HEK293 (cell line): ENCODE data around the gene PIP5K1C.

ENCODE experiments used
- CTCF ChIP-seq: fragments of 450-650 bp; formaldehyde crosslinking; IDR thresholded peaks from 2 replicates; pipeline ENCODE4 v1.5.1; 2016; ENCODE audit warnings: missing biosample characterization, missing genetic modification characterization
- ZNF155 ChIP-seq: fragments of 450-650 bp; formaldehyde crosslinking; IDR thresholded peaks from 2 replicates; pipeline ENCODE4 v1.5.1; 2016; ENCODE audit warnings: missing biosample characterization, missing genetic modification characterization
- ZNF274 ChIP-seq, 2 experiments: fragments of 200-500 bp in 1 of 2; fragments of 450-650 bp in 1 of 2; sonication (Bioruptor generic) in 1 of 2; formaldehyde crosslinking in 1 of 2; IDR thresholded peaks; 2 replicates each; pipeline versions ENCODE4 v1.5.1 to v1.6.1; 2014 to 2016; ENCODE audit warnings: borderline replicate concordance in 1 of 2, inconsistent platforms in 1 of 2, low read length in 1 of 2, missing biosample characterization in 1 of 2, missing genetic modification characterization in 1 of 2
- ZNF530 ChIP-seq: fragments of 450-650 bp; formaldehyde crosslinking; IDR thresholded peaks from 2 replicates; pipeline ENCODE4 v1.5.1; 2016; ENCODE audit warnings: low read depth, missing biosample characterization, missing genetic modification characterization
- ZNF660 ChIP-seq: fragments of 450-650 bp; IDR thresholded peaks from 2 replicates; pipeline ENCODE4 v1.5.1; 2018; ENCODE audit warnings: missing biosample characterization, mild to moderate bottlenecking, missing genetic modification characterization
- ZNF707 ChIP-seq: fragments of 450-650 bp; formaldehyde crosslinking; IDR thresholded peaks from 2 replicates; pipeline ENCODE4 v1.5.1; 2016; ENCODE audit warnings: missing biosample characterization, missing genetic modification characterization
- ZNF843 ChIP-seq: fragments of 450-650 bp; formaldehyde crosslinking; IDR thresholded peaks from 2 replicates; pipeline ENCODE4 v1.5.1; 2016; ENCODE audit warnings: missing biosample characterization, missing genetic modification characterization
- TF ChIP-seq, protein P1 (sequence below): fragments of 450-650 bp; formaldehyde crosslinking; IDR thresholded peaks from 2 replicates; pipeline ENCODE4 v1.5.1; 2016; ENCODE audit warnings: missing biosample characterization, missing genetic modification characterization
- TF ChIP-seq, protein P2 (sequence below): fragments of 450-650 bp; formaldehyde crosslinking; IDR thresholded peaks from 2 replicates; pipeline ENCODE4 v1.5.1; 2016; ENCODE audit warnings: missing biosample characterization, missing genetic modification characterization
- TF ChIP-seq, protein P3 (sequence below): fragments of 450-650 bp; formaldehyde crosslinking; IDR thresholded peaks from 2 replicates; pipeline ENCODE4 v1.5.1; 2016; ENCODE audit warnings: missing biosample characterization, missing genetic modification characterization

- no peak for TF ChIP-seq CTCF
- TF ChIP-seq, protein P1, sequence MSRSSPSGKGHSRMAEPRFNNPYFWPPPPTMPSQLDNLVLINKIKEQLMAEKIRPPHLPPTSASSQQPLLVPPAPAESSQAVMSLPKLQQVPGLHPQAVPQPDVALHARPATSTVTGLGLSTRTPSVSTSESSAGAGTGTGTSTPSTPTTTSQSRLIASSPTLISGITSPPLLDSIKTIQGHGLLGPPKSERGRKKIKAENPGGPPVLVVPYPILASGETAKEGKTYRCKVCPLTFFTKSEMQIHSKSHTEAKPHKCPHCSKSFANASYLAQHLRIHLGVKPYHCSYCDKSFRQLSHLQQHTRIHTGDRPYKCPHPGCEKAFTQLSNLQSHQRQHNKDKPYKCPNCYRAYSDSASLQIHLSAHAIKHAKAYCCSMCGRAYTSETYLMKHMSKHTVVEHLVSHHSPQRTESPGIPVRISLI (tag by site-specific recombination) = no peak
- TF ChIP-seq ZNF274 (IDR thresholded peaks at IDR 0.05; ENCODE audit: low read length) = no peak
- TF ChIP-seq ZNF274 (tag by site-specific recombination; IDR thresholded peaks at IDR 0.05; ENCODE audit: borderline replicate concordance) = no peak
- TF ChIP-seq ZNF707 = no peak
- no peak for TF ChIP-seq ZNF155 (tag by site-specific recombination)
- no peak for TF ChIP-seq ZNF843
- TF ChIP-seq, protein P2, sequence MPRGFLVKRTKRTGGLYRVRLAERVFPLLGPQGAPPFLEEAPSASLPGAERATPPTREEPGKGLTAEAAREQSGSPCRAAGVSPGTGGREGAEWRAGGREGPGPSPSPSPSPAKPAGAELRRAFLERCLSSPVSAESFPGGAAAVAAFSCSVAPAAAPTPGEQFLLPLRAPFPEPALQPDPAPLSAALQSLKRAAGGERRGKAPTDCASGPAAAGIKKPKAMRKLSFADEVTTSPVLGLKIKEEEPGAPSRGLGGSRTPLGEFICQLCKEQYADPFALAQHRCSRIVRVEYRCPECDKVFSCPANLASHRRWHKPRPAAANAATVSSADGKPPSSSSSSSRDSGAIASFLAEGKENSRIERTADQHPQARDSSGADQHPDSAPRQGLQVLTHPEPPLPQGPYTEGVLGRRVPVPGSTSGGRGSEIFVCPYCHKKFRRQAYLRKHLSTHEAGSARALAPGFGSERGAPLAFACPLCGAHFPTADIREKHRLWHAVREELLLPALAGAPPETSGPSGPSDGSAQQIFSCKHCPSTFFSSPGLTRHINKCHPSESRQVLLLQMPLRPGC (tag by site-specific recombination) = no peak
- TF ChIP-seq ZNF660 (tag by site-specific recombination) = no peak
- no peak for TF ChIP-seq ZNF530 (tag by site-specific recombination)
- TF ChIP-seq, protein P3, sequence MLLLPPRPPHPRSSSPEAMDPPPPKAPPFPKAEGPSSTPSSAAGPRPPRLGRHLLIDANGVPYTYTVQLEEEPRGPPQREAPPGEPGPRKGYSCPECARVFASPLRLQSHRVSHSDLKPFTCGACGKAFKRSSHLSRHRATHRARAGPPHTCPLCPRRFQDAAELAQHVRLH (tag by site-specific recombination) = no peak
These were observed 24.9 kb upstream of the PIP5K1C start for GRCh38 chr19:3725121-3725520.
